Muscle of back (tissue), 13 donors: ENCODE data around the gene STEAP4. TPM values are rescaled to one million over a fixed set of nuclear protein-coding genes. Genes with fewer than 3 reads are reported as not detected.

Source experiments
- DNase-seq, 3 donors: peaks; one replicate each; pipeline versions ENCODE4 v3.0.0 to v3.0.0-alpha.2; 2013
- long read RNA-seq, 9 donors: transcript quantifications; one replicate each; lab custom pipeline, GENCODE V29; 2026
- polyA plus RNA-seq, 10 donors: library from polyadenylated mRNA; unstranded; fragments of 120-200 nt; gene quantifications; one replicate each; pipeline ENCODE4 v1.2.1, GENCODE V29; 2013; ENCODE audit not compliant: insufficient read length in 10 of 10

Gene STEAP4
- 1 to 10 TPM; 2.3 to 6.5 (median 5.4) TPM for polyA plus RNA-seq
- long read RNA-seq, donor 1: 0 reads
- long read RNA-seq, donor 2: 0 reads
- long read RNA-seq, donor 3: 0 reads
- long read RNA-seq, donor 4: 0 reads
- long read RNA-seq, donor 5, full-length matches to known transcripts: 1 of 1 reads
- long read RNA-seq, donor 5, partial matches to known transcripts: 0 of 1 reads
- long read RNA-seq, donor 5, other reads (novel, unspliced or antisense): 0 of 1 reads
- long read RNA-seq, donor 6, full-length matches to known transcripts: 1 of 1 reads
- long read RNA-seq, donor 6, partial matches to known transcripts: 0 of 1 reads
- long read RNA-seq, donor 6, other reads (novel, unspliced or antisense): 0 of 1 reads
- long read RNA-seq, donor 7: 0 reads
- long read RNA-seq, donor 8, full-length matches to known transcripts: 1 of 1 reads
- long read RNA-seq, donor 8, partial matches to known transcripts: 0 of 1 reads
- long read RNA-seq, donor 8, other reads (novel, unspliced or antisense): 0 of 1 reads
- long read RNA-seq, donor 9: 0 reads

GRCh38 chr7:88306590-88307048, at the start of gene STEAP4:
STEAP4 (minus strand) TSS chr7:88306894; CDS start chr7:88284269, 22,625 bp downstream.
- peak; percentile 51 to 90 (median 81) for DNase-seq

- DNase-seq: no peak
These were observed 48.3 kb upstream of the STEAP4 start for GRCh38 chr7:88355011-88355410.

- no peak for DNase-seq
These were observed 43.4 kb upstream of the STEAP4 start for GRCh38 chr7:88350118-88350517.

- no peak for DNase-seq
These were observed 40.8 kb upstream of the STEAP4 start for GRCh38 chr7:88347517-88347916.

- DNase-seq: no peak
These were observed 40.4 kb upstream of the STEAP4 start for GRCh38 chr7:88347090-88347489.

DNA sequence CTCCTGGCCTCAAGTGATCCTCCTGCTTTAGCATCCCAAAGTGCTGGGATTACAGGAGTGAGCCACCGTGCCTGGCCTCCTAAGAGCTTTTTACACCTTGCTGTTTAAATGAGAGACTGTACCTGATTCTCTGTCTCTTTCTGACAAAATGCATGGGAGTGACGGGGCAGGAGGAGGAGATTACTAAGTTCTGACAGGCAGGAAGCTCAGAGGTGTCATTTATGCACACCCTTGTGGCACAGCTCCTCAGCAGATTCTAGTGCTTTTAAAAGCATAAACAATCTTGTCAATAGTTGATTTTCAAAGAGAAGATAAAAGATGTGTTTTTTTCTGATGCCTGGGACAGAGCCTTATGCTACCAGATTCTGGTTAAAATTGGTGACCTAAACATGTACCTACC, 39.7 kb upstream of the STEAP4 start:
- no peak for DNase-seq

DNA sequence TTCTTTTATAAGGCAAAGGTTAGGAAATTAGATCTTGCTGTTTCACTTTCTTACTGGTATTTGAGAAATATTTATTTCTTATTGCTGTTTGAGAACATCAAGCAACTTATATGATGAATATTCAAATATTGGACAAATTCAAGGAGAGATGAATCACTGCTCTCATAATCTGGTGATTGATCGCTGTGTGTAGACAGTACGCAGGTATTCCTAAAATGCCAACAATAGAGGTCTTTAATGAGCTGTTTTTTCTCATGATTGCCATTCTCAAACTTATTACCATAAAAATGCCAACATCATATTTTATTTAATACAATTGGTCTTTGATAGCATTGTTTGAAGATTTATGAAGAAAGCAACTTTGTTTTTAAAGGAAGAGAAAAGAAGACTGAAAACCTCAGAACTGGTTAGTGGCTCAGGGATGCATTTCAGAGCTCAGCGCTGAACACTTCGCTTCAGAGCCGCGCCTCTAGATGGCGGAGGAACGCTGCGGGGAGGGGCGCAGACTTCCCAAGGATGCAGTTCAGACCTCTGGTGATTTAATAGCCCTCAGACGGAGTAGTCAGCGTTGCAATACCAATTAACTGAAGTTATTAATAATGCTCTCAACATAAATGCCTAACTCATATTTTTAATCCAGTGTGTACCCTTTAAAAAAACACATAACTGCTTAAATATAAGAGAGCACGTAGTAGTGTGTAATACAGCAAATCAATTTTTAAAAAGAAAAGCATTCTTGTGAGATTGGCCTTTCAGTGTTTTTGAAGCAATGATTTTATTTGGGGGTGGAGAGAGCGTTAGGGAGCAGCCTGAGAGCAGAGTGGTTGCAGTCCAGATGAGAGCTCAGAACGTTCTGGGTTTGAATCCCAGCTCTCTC, 38.5 kb upstream of the STEAP4 start:
- DNase-seq: peak; percentile 20 to 74 (median 52)

GRCh38 chr7:88344271-88344670, 37.6 kb upstream of the STEAP4 start:
- no peak for DNase-seq

DNA sequence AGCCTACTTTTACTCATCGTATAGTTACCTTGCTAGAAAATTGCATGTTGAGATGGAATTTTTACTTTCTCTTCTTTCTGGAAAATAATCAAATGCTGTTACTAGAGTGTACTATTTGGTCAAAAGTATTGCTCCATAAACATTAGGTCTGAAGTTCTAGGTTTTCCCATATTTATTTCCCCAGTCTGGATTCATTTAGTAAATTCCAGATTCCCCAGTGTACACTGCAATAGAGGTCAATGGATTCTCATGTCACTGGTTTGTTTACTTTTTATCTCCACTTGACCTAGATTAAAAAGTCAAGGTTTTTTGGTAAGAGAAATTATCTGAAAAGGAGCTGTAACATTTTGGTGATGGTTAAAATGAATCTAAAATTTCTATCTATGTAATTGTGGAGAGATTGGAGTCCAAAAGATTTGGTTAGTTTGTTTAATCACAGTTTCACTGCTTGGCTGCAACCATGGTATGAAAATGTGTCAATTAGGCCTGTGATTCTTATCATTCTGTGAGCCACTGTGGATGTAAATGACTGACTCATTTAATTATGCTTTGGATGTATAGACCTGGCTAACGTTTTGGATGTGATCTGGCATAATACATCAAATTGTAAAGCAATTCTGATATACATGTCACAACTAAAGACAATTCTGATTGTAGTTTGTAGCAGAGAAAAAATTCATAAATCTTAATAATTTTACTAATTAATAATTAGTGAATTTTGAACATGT, 32.7 kb upstream of the STEAP4 start:
- DNase-seq: no peak

GRCh38 chr7:88338503-88338902, 31.8 kb upstream of the STEAP4 start:
- no peak for DNase-seq

- no peak for DNase-seq
These were observed 30.9 kb upstream of the STEAP4 start for GRCh38 chr7:88337572-88337971.

DNA sequence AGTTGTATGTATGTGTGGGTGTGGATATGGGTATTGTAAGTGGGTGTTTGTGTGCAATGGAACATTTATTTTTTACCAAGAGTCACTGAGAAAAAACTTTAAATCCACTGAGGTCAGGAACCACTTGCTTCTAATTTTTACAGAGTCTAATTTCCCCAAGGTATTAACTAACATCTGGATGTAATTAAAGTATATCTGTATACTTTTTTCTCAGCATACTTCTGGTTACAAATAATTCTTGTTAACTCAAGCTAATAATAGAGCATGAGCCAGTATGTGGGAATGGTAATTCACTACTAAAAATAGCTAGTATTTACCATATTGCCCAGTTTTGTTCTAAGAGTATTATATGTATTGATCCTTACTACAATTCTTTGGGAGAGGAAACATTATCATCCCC, 24.6 kb upstream of the STEAP4 start:
- peak in 1 of 3 donors; percentile 54 for DNase-seq

DNA sequence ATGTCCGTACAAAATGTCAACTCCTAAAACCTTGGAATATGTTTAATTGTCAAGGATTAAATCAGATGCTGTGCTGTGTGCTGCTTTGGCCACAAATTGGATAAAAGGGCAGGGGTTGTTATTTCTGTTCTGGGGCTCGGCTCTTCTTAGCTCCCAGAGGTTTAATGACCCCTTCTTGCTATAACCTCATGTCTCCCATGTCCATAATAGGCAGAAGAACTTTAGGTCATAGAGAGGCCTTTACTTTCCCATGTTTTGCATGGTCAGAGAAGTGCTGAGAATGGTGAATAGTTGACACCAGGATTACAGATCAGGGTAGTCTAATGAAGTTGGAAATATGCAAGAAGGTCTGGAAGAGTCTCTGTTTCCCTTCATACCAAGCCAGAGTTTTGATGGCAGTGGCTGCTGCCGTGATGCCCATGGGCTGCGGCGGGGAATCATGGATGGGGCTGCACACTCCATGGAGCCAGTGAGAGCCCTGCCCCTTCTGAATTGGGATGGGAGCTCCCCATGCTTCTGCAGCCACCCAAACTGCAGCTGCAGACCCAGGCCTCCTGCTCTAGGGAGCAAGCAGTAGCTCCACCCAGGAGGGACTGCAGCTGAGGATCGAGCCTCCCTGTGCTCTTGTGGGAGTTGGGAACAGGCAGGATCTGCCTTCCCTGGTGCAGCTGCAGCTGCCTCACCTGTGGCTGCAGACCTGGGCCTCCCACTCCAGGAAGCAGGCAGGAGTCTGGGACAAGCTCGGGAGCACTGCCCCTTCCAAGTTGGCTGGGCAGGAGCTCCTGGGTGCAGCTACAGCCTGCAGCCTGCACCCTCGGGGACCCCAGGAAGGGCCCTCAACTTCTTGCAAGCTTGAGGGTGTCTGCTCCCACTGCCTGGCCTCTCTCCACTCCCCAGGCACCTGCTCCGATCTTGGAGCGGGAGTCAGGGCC, 23.1 kb upstream of the STEAP4 start:
- DNase-seq: no peak

DNA sequence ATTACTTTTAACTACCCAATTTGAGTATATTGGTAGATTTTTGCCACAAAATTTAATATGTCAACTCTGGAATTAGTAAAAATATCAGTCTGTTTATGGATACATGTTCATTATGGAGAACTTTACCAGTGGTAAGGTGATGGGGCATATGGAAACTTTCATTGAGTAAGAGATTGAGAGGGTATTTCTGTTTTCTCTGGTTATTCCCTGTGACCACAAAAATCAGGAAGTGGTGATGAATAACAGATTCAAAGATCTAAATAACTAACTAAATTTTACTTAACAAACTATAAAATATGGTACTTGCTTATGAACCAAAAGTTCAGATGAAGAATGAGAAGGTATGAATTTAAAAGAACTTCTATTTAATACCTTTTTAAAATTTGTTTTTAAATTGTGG, 22.1 kb upstream of the STEAP4 start:
- no peak for DNase-seq

- DNase-seq: no peak
These were observed 18.0 kb upstream of the STEAP4 start for GRCh38 chr7:88324699-88325098.

GRCh38 chr7:88322151-88322550, 15.5 kb upstream of the STEAP4 start:
- no peak for DNase-seq

DNA sequence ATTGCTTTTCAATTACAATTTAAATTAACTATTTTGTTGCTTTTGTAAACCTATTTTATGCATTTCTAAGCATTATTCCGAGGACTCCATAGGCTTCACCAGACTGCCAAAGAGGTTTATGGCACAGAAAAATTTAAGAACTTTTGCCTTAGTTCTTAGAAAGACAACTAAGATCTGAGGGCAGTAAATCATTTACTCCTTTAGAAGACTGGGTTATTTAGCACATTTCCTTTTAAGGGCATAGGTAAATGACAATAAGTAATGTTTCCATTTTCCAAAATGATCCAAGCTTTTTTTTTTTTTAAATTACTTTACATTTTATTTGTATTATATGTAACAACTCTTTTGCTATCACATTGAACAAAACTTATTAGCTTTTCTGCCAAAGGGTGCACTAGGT, 15.0 kb upstream of the STEAP4 start:
- DNase-seq: no peak

DNA sequence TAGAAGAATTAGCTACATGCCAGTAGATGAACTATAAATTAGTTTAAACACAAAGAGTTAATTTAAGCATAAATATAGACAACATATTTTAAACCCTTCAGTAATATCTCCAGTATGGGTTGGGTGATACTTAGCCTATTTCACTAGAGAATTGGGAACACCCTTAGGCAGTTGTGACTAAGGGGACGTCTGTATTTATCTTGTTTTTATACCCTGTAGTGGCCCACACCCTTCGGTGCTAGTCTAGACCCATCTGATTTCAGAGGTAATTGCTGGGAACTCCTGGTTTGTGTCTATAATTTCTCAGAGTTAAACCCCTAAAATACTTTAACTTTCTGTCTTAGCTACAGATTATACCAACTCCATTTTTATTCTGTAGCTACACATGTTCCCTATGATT, 11.5 kb upstream of the STEAP4 start:
- no peak for DNase-seq

DNA sequence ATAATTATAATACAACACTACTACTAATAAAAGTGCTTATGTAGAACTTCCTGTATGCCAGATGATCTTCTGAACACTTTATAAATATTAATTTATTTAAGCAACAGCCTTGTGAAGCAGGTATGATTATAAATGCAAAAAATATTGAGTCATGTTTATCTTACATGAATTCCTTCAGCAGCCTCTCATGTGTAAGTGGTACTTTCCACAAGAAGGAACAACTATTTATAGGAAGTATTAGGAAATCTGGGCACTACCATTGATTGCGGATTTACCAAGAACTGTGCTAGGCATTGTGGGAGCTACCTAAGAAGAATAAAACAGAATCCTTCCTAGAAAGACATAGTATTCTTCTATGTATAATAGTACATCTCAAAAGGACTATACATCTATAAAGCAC, 10.7 kb upstream of the STEAP4 start:
- DNase-seq: no peak

- no peak for DNase-seq
These were observed 9.8 kb upstream of the STEAP4 start for GRCh38 chr7:88316456-88316855.

- DNase-seq: no peak
These were observed 8.8 kb upstream of the STEAP4 start for GRCh38 chr7:88315522-88315921.
